HG02870 (cell line): Measurements from ENCODE around the gene OSBP2.

Experiments
- ATAC-seq: cut with Tn5 transposase; IDR thresholded peaks from one replicate; pipeline ENCODE4 v1.9.1; 2021; ENCODE audit warnings: mild to moderate bottlenecking, moderate library complexity; ENCODE audit not compliant: unreplicated experiment

OSBP2 gene

GRCh38 chr22:30876915-30877553, 182.4 kb downstream of the OSBP2 start:
- ATAC-seq: no peak

GRCh38 chr22:30877662-30878515, 183.2 kb downstream of the OSBP2 start:
- no peak for ATAC-seq

GRCh38 chr22:30878516-30879414, 184.1 kb downstream of the OSBP2 start:
- ATAC-seq: no peak

- no peak for ATAC-seq
Measured at GRCh38 chr22:30879415-30879797, 184.7 kb downstream of the OSBP2 start.

GRCh38 chr22:30880181-30880601, 185.5 kb downstream of the OSBP2 start:
- no peak for ATAC-seq

- no peak for ATAC-seq
Measured at GRCh38 chr22:30880847-30881246, 186.2 kb downstream of the OSBP2 start.

GRCh38 chr22:30881361-30882183, 186.9 kb downstream of the OSBP2 start:
- ATAC-seq: no peak

GRCh38 chr22:30882184-30882717, 187.6 kb downstream of the OSBP2 start:
- no peak for ATAC-seq

GRCh38 chr22:30882974-30883533, 188.4 kb downstream of the OSBP2 start:
- no peak for ATAC-seq

- ATAC-seq: no peak
Measured at GRCh38 chr22:30883586-30884145, 189.0 kb downstream of the OSBP2 start.

GRCh38 chr22:30884211-30885000, 189.7 kb downstream of the OSBP2 start:
- ATAC-seq: no peak

- ATAC-seq: no peak
Measured at GRCh38 chr22:30885001-30885366, 190.3 kb downstream of the OSBP2 start.

GRCh38 chr22:30885591-30885990, 190.9 kb downstream of the OSBP2 start:
- no peak for ATAC-seq

GRCh38 chr22:30887453-30887852, 192.8 kb downstream of the OSBP2 start:
- ATAC-seq: no peak

- no peak for ATAC-seq
Measured at GRCh38 chr22:30887861-30888260, 193.2 kb downstream of the OSBP2 start.

- no peak for ATAC-seq
Measured at GRCh38 chr22:30889268-30889995, 194.8 kb downstream of the OSBP2 start.

- ATAC-seq: no peak
Measured at GRCh38 chr22:30889996-30890480, 195.4 kb downstream of the OSBP2 start.
